ENCODE results near the gene KCNJ2.

KCNJ2 gene

GRCh38 chr17:70161519-70161918, 7.8 kb upstream of the KCNJ2 start:
- DNase-seq = no peak

- DNase-seq = no peak
Observed at GRCh38 chr17:70165383-70165782, 3.9 kb upstream of the KCNJ2 start.

GRCh38 chr17:70166615-70167014, 2.7 kb upstream of the KCNJ2 start:
- DNase-seq = no peak

- DNase-seq = no peak
Observed at GRCh38 chr17:70168044-70168976, 1.0 kb upstream of the KCNJ2 start.

GRCh38 chr17:70169709-70170597, 621 bp downstream of the KCNJ2 start:
- DNase-seq = no peak

- DNase-seq = no peak
Observed at GRCh38 chr17:70171159-70171558, 1.8 kb downstream of the KCNJ2 start.

GRCh38 chr17:70172449-70172848, 3.1 kb downstream of the KCNJ2 start:
- DNase-seq = no peak

- no peak for DNase-seq
Observed at GRCh38 chr17:70172923-70173322, 3.6 kb downstream of the KCNJ2 start.

GRCh38 chr17:70173681-70174080, 4.3 kb downstream of the KCNJ2 start:
- DNase-seq = no peak

GRCh38 chr17:70181376-70181775, 12.0 kb downstream of the KCNJ2 start:
- DNase-seq = no peak

GRCh38 chr17:70181866-70182265, 12.5 kb downstream of the KCNJ2 start:
- DNase-seq = no peak

GRCh38 chr17:70183508-70183907, 14.2 kb downstream of the KCNJ2 start:
- no peak for DNase-seq

GRCh38 chr17:70184207-70184606, 14.9 kb downstream of the KCNJ2 start:
- no peak for DNase-seq

GRCh38 chr17:70184770-70185169, 15.4 kb downstream of the KCNJ2 start:
- DNase-seq = no peak

- no peak for DNase-seq
Observed at GRCh38 chr17:70185285-70185684, 16.0 kb downstream of the KCNJ2 start.

- DNase-seq = no peak
Observed at GRCh38 chr17:70187383-70187782, 18.1 kb downstream of the KCNJ2 start.

GRCh38 chr17:70190959-70191805, 21.9 kb downstream of the KCNJ2 start:
- DNase-seq = no peak

GRCh38 chr17:70195091-70195490, 25.8 kb downstream of the KCNJ2 start:
- no peak for DNase-seq

GRCh38 chr17:70201872-70202419, 32.6 kb downstream of the KCNJ2 start:
- DNase-seq = no peak

- no peak for DNase-seq
Observed at GRCh38 chr17:70202840-70203239, 33.5 kb downstream of the KCNJ2 start.

- no peak for DNase-seq
Observed at GRCh38 chr17:70204431-70204830, 35.1 kb downstream of the KCNJ2 start.

- no peak for DNase-seq
Observed at GRCh38 chr17:70205401-70205800, 36.1 kb downstream of the KCNJ2 start.

Data from activated CD4-positive, CD25-positive, alpha-beta regulatory T cell (primary cell).